GM18505 (cell line): ENCODE results near the gene RETREG2.

Source experiments
- ATAC-seq: cut with Tn5 transposase; IDR thresholded peaks from one replicate; pipeline ENCODE4 v1.9.1; 2021; ENCODE audit not compliant: unreplicated experiment
- POLR2A ChIP-seq: IDR thresholded peaks from 4 replicates; pipeline ENCODE4 v1.6.1; 2011; ENCODE audit warnings: borderline replicate concordance; ENCODE audit not compliant: insufficient read depth, insufficient read length; ENCODE audit errors: extremely low read depth

Gene RETREG2, protein sequence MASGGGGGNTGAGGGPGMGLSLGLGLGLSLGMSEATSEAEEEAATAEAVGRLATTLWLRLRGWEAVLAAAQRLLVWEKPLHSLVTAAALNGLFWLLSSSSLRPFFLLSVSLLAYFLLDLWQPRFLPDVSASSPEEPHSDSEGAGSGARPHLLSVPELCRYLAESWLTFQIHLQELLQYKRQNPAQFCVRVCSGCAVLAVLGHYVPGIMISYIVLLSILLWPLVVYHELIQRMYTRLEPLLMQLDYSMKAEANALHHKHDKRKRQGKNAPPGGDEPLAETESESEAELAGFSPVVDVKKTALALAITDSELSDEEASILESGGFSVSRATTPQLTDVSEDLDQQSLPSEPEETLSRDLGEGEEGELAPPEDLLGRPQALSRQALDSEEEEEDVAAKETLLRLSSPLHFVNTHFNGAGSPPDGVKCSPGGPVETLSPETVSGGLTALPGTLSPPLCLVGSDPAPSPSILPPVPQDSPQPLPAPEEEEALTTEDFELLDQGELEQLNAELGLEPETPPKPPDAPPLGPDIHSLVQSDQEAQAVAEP

DNA sequence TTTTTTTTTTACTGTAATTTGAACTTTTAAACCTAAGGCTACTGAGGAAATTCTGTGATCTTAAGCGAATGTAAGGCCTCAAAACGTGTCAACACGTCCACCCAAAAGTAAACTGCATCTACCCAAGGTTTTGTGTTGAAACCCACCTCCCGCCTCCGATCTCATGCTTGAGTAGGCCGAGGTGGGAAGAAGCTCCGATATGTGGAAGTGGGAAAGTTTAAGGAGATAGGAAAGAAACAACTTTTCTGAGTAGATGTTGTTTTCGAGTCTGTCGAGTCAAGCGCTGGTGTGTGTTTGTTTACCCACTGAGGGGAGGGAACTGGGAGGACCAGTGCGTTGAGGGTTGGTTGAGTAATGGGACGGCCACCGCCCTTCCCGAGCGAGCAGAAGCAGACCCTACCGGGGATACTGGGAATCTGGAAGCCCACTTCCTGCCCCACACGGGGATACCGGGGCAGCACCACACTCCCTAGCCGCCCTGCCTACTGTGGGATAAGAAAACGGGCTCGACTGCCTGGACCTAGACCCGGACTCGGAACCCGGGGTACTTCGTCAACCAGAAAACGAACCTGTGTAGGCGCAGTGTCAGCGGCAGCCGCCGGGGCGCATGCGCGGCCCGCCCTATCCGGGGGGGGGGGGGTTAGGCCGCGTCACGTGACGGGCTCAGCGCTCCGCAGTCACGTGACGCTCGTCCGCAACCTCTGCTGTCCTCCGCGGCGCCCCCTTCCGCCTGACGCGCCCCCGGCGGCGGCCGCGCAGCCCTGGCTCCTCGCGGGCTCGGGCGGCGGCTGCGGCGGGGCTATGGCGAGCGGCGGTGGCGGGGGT is at the start of gene RETREG2:
Gene RETREG2, plus strand, starts transcription at position 724 of the 825 bp plus-strand sequence. Its CDS starts 78 bp downstream, at position 802.
- peak; percentile 96 for TF ChIP-seq POLR2A
- ATAC-seq = peak; percentile 42

DNA sequence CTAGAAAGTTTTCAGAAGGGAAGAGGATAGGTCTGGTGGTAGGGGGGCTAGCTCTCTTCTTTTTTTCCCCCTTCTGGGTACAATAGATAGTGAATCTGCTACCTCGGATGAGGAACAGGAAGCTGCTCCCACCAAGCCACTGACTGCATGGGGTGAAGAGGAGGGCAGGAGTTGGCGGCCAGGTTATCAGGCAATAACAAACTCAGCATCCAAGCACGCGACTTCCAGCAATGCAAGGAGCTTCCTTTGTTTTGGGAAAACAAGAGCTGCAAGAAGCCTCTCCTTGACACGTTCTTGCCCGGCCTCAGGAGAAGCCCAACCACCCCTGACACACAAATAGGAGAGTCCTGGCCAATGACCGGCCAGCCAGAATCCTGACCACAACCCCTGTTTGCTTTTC is 49.7 kb upstream of the RETREG2 start:
- ATAC-seq = no peak
- TF ChIP-seq POLR2A = no peak

DNA sequence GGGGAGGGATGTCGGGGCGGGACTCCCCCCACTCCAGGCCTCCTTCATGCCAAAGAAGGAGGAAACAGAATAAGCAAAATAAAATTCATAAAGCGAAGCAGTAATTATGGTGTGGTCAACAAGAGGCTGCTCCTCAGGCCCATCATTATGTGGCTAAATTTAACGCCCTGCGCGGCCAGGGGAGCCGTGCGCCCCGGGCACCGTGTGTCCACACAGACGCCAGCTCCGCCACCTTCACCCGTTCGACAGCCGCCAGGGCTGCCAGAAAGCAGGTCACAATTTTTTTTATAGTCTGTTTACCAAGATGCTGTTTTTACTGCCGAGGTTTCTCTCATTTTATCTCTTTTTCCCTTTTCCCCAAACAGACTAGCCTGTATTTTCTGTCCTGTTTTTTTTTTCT is 48.5 kb upstream of the RETREG2 start:
- no peak for ATAC-seq
- TF ChIP-seq POLR2A = no peak

DNA sequence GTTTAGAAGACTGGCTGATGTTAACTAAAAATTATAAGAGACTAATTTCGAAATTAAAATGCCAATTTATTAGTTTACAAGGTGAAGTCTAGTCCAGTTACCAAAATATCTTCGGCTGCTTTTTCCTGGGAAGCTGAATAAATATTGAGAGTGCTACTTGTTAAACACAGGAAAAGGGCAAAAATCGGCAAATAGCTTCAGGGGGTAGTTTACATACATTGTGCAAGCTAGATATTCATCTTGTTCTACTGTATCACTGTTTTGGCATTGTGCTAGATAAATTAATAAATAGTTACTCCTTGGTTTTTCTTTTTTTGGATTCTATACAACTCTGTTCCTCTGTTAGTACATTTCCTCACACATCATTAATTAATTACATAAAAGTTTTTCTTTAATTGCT is 46.7 kb upstream of the RETREG2 start:
- ATAC-seq = no peak
- no peak for TF ChIP-seq POLR2A

DNA sequence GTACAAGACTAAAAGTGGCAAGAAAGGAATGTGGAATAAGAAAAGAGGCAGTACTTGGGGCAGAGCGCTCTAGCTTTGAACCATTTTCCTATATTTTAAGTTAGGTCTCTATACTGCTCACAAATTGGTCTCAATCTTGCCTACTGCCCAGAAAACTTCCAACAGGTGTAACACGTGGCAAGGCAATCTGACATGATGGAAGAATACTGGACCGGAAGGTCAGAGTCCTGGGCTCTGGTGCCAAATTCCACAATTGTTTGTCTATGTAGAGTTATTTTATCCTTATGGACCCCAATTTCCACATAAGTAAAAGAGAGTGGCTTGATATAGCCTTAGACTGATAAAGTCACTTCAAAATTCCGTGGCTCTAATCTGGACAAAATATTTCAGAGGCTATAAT is 46.3 kb upstream of the RETREG2 start:
- ATAC-seq = no peak
- no peak for TF ChIP-seq POLR2A

DNA sequence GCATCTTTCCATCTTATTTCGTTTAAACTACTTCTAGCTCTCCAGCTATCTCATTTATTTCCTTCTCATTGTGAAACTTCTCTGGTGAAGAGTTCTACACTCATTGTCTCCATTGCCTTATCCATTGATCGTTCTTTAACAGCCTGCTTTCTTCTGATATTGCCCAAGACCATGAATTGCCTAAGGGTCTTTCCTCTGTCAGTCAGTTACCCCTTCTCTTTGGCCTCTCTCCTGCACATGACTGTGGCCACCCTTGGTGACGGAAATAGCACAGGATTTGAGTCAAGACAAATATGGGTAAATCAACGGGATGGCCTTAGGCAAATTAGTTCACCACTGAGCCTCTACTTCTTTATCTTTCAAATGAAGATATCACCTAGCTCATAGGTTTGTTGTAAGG is 44.1 kb upstream of the RETREG2 start:
- ATAC-seq = no peak
- no peak for TF ChIP-seq POLR2A

DNA sequence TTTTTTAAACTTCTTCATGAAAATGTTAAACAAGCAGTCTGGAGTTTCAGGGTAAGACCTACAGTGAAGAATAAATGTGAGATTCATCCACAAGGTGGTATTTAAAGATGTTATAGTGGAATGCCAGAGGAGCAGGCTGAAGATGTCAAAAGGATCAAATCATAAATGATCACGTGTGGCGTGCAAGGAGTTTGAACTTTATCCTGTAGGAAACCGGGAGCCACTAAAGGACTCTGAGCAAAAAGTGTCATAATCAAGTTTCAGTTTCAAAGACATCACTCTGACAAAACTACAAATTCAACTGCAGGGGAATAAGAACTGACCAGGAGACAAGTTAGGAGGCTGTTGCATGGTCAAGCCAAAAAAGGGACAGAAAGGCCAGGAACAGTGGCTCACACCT is 37.4 kb upstream of the RETREG2 start:
- ATAC-seq = no peak
- TF ChIP-seq POLR2A = no peak

DNA sequence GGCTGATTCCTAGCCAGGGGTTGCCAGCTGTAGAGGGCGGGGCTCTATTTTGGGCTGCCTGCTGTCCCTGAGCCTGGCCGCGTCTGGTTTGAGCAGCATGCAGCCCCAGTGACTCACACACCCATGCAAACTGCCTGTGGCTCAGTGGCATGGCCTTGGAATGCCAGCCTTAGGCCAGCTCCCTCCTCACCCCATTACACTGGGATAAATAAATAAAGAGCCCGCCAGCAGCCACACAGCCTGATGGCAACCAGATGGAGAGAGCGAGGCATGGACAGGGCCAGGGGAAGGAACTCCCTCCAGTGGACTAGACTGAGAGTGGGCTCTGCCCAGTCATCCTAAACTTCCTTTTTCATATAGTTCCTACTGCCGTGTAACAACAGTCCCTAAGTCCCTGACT is 35.7 kb upstream of the RETREG2 start:
- no peak for TF ChIP-seq POLR2A
- no peak for ATAC-seq

DNA sequence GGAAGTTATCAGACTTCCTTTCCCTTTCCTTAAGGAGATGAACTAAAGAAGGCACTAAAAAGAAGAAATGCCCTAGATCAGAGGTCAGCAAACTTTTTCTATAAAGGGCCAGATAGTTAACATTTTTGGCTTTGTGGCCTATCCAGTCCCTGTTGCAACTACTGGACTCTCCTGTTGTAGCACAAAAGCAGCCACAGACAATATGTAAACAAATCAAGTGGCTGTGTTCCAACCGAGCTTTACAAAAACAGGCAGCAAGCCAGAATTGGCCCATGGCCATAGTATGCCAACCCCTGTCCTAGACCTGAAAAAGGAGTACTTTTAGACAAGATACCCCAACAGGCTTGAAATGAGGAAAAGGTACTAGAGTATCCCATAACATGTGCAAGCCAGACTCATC is 28.4 kb upstream of the RETREG2 start:
- no peak for TF ChIP-seq POLR2A

DNA sequence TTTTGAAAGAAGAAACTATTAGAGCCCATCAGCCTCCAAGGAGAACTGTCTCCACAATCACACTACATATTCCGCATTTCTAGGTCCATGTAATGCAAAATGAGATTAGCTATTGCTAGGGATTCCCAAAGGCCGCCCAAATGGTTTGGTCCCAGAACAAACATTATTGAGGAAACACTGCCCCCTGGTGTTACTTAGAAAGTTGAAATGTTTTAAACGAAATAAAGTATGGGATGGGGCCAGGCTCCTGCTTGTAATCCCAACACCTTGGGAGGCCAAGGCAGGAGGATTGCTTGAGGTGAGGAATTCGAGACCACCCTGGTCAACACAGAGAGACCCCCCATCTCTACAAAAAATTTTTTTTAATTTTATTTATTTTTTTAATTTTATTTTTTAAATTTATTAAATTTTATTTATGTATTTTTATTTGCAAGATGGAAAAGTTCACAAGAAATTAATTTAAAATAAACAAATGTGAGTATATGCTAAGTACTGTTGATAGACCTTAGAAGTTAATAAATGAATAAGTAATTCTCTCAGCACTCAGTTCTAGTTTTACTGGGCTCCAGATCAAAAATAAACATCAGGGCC is 22.9 kb upstream of the RETREG2 start:
- TF ChIP-seq POLR2A = no peak
- no peak for ATAC-seq

More for the DNA sequence above, 28.4 kb upstream of the RETREG2 start:
- ATAC-seq = no peak

DNA sequence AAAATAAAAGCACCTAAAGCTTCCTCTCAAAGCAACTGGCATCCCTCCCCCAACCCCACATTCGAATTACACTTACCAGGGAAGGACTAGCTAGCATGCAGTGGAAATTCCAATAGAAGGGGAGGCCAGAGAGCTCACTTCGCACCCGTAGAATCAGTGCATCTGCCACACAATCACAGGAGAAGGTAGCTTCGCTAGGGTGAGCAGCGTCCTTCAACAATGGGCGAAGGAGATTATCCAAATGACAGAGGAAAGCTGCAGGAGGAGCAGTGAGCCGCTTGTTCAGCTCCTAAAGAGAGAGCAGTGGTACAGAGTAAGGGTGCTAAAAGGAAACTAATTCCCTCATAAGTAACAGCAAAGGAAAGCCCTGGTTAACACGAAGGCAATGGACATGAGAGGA is 20.7 kb upstream of the RETREG2 start:
- TF ChIP-seq POLR2A = no peak
- ATAC-seq = no peak

DNA sequence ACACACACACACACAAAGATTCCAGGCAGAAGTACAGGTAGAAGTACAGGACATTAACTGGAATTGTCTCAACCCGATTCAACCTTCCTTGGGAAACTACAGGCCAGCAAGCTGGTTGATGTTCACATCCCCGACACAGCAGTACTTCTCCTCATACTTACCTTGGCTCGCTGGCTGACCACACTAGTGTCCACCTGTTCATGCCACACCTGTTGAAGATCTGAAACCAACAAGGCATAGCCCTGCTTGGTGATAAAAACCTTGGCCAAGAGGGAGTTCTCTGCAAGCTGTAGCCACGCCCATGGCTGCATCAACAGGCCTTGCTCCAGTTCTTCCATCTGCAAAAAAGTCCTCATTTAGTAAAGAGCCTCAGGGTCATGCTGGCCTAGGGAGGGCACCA is 20.1 kb upstream of the RETREG2 start:
- no peak for ATAC-seq

DNA sequence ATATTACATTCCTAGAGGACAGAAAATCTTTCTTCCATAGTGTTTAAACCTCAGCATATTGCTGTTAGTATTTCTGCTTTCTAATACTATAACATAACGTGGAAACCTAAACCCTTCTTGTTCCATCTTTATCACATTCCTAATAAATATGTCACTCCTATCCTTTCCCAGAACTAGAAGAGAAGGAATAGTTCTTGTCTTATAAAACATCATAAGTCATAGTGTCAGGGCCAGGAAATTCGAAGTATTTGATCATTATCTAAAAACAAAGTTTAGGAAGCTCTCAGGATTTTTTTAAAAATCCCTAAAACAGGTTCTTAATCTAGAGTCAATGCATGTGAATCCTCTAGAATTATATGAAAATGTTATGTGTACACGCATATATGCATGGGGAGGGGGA is 19.5 kb upstream of the RETREG2 start:
- ATAC-seq = no peak
- no peak for TF ChIP-seq POLR2A

More for the DNA sequence above, 20.1 kb upstream of the RETREG2 start:
- TF ChIP-seq POLR2A = no peak
